ENCODE data around the gene DOLPP1.

The DOLPP1 gene

DNA sequence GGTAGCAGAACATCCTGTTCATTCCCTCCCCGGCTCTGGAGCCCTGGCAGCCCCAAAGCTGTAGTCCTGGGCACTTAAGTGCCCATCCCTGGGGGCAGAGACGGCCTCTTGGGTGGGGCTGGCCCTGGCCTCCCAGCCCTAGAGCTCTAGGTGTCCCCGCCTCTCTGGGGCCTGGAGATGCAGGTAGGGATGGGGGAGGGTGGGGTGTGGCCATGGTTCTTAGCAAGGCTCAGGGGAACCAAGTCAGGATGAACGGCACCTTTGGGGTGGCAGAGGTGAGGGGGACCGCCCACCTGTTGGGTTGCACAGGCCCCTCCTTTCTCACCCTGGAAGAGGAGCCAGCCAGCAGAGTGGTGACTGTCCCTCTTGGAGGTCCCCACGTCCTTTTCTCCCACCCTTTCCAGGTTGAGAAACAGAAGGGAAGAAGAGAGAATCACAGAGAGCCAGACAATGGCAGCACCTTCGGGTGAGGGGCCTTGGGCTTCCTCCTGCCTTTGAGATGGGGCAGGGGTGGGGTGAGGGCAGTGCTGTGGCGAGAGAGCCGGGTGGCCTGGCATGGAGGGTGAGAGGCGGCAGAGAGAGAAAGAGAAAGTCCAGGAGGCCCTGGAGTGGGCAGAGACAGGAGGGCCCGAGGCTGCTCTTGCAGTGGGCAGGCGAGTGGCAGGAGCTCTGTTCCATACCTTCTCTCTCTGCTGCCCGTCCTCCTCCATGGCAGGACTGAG, 27.3 kb downstream of the DOLPP1 start:
- TF ChIP-seq, protein P1, sequence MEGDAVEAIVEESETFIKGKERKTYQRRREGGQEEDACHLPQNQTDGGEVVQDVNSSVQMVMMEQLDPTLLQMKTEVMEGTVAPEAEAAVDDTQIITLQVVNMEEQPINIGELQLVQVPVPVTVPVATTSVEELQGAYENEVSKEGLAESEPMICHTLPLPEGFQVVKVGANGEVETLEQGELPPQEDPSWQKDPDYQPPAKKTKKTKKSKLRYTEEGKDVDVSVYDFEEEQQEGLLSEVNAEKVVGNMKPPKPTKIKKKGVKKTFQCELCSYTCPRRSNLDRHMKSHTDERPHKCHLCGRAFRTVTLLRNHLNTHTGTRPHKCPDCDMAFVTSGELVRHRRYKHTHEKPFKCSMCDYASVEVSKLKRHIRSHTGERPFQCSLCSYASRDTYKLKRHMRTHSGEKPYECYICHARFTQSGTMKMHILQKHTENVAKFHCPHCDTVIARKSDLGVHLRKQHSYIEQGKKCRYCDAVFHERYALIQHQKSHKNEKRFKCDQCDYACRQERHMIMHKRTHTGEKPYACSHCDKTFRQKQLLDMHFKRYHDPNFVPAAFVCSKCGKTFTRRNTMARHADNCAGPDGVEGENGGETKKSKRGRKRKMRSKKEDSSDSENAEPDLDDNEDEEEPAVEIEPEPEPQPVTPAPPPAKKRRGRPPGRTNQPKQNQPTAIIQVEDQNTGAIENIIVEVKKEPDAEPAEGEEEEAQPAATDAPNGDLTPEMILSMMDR (IDR thresholded peaks at IDR 0.05; ENCODE audit: insufficient read depth, low read length, missing control alignments) = no peak
- H3K4me3 ChIP-seq (ENCODE audit: low read depth, low read length) = no peak overlapping the region
- CTCF ChIA-PET = interaction anchor here (8.3 kb wide), 1 partner anchor 22 kb away, joined by 64 read pairs; no protein-coding TSS in a partner anchor
- POLR2A ChIA-PET = no interaction called here
- DNase-seq (ENCODE audit: low read depth, low spot score) = no peak

DNA sequence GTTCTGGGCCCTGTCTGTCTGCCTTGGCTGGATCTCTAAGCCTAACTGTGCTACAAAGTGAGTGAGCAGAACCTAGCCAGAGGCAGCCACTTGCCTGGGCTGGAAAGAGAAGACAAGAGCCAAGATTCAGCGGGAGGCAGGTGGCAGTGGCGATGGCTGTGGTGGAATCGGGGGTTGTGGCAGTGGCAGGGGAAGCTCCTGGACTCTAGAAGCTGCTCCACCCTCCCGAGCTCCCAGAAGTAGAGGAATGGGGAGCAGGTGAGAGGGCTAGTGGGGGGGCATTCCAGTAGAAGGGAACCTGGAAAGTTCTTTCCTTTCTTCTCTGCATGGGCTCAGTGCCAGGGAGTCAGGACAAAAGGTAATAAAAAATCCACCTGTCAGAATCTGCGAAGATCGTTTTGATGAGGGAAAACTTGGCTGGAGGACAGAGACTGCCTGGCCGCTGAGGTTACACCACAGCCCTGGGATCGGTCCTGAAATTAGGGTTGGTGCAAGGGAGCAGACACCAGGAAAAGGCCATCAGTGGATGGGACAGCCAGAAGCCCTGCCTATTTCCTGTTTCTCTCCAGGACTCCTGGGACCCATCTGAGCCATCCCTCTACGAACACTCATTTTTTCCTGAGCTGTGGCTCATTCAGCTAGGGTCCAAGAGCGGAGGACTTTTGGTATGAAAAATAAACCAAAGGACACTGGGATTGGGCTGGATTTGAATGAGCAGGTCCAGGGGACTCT, 28.1 kb downstream of the DOLPP1 start:
- no peak for DNase-seq (ENCODE audit: low read depth, low spot score)
- ChIA-PET POLR2A (no interaction called here), CTCF (interaction anchor here (0.8 to 8.3 kb wide), 2 partner anchors 14 to 22 kb away, joined by 3 to 64 read pairs; no protein-coding TSS in a partner anchor)
- peak overlapping the region; percentile 75 for H3K4me3 ChIP-seq (ENCODE audit: low read depth, low read length)
- TF ChIP-seq, protein P1 (IDR thresholded peaks at IDR 0.05; ENCODE audit: insufficient read depth, low read length, missing control alignments) = no peak

DNA sequence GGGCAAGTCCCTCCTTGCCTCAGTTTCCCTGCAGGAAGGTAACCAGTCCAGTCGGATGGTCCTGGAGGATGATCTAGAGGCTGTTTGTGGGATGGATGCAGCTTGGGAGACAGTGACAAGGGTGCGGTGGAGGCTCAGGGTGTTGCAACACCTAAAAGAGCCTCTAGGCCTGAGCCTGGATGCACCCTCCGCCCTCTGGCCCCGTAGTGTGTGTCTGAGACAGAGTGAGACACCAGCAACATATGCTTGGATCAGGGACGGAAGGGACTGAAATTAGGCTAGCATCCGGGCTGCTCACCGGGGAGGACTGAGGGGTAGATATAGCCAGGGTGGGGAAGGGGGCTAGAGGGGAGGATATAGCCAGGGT, 28.6 kb downstream of the DOLPP1 start:
- CTCF ChIA-PET = interaction anchor here (0.8 to 8.3 kb wide), 3 partner anchors 15 to 29 kb away, joined by 3 to 64 read pairs (median 5); no protein-coding TSS in a partner anchor
- TF ChIP-seq, protein P1 (IDR thresholded peaks at IDR 0.05; ENCODE audit: insufficient read depth, low read length, missing control alignments) = no peak
- peak overlapping the region; percentile 75 for H3K4me3 ChIP-seq (ENCODE audit: low read depth, low read length)
- no peak for DNase-seq (ENCODE audit: low read depth, low spot score)
- POLR2A ChIA-PET = no interaction called here

DNA sequence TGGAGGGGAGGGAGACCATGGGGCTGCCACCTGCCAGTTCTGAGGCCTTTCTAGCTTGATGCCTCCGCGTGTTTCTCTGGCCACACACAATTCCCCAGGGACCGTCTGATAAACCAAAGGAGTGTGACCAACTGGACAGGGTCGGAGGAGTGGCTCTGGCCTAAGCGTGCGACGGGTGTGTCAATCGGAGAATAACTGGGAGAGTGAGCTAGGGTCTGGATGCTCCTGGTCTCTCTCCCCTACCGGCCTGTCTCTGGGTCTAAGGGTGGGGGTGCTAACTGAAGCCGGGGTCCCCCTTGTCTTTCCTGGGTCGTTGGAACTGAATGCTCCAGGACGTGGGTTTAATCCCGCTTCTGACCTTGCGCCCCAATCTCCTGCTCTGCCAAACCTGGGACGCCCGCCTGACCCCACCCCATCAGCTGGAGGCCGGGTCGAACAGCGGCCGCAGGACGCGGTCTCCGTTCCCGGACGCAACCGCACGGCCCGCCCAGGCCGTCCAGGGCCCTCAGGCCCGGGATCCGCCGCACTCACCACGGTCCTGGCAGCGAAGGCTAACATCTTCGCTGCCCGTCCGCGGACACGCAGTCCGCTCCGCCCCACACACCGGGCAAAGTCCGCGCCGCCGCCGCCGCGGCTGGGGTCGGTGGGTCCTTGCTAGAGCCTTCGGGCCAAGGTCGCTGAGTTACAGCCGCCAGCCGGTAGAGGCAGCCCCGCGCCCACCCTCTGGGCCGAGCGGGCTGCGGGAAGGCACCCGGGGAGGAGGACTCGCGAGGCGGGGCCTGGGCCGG, 29.2 kb downstream of the DOLPP1 start:
- H3K4me3 ChIP-seq (ENCODE audit: low read depth, low read length) = peak overlapping the region; percentile 75
- no peak for DNase-seq (ENCODE audit: low read depth, low spot score)
- POLR2A ChIA-PET = interaction anchor here (1.2 to 1.7 kb wide), 2 partner anchors 30 to 64 kb away, joined by 3 to 4 read pairs; no protein-coding TSS in a partner anchor
- TF ChIP-seq, protein P1 (IDR thresholded peaks at IDR 0.05; ENCODE audit: insufficient read depth, low read length, missing control alignments) = no peak
- CTCF ChIA-PET = interaction anchor here (1.7 to 8.3 kb wide), 2 partner anchors 21 to 28 kb away, joined by 5 to 64 read pairs; no protein-coding TSS in a partner anchor

DNA sequence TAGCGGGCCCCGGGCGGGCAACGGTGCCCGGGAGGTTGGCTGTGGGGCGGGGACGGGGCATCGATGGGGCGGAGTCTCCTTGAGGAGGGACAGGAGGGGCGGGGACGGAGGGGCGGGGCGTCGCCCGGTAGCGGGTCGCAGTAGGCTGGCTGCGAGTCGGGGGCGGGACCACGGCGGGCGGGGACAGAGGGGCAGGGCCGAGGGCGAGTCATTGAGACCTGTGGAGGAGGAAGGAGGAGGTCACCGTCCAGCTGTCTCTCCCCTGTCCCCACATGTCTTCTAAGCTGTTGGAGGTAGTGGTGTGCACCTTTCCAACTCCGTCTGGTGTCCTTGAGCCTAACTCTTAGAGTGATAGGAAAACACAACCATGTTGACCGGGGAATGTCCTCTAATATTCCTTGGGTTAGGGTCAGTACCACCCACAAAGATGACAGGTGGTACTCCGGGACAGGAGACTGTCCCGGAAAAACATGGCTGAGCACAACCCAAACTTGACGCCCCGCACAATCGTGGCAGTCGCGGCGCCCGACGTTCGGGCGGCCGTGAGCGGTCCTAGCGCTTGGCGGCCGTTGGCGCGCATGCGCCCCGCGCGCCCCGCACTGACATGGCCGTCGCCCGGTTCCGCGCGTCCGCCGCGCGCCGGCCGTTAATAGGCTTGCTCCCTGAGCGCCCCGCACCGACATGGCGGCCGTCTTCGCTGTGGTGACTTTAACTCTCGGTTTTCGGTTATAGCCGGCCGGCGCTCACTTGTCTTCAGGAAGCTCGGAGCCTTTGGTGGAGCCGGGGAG, 30.0 kb downstream of the DOLPP1 start, which contains the start of the genes CRAT and PTPA:
Gene CRAT (minus strand): TSS at position 54 of the 788 bp plus-strand sequence. CDS start 284 bp downstream, outside the sequence.
Gene PTPA (plus strand): TSS at position 676 of the 788 bp plus-strand sequence. CDS start 186 bp downstream, outside the sequence.
- DNase-seq (ENCODE audit: low read depth, low spot score) = no peak
- ChIA-PET CTCF (interaction anchor here (1.7 to 8.3 kb wide), 2 partner anchors 20 to 28 kb away, joined by 5 to 64 read pairs; no protein-coding TSS in a partner anchor), POLR2A (interaction anchor here (0.6 to 1.7 kb wide), 4 partner anchors 29 to 657 kb away, joined by 3 to 4 read pairs (median 4); partner anchors contain the start of gene IER5L)
- TF ChIP-seq, protein P1 (IDR thresholded peaks at IDR 0.05; ENCODE audit: insufficient read depth, low read length, missing control alignments) = no peak
- H3K4me3 ChIP-seq (ENCODE audit: low read depth, low read length) = peak within 1 kb of the TSS; percentile 93

Data from AG04449 (cell line).